GM19043 (cell line): ENCODE results near the gene SEC61A2.

Experiments used
- ATAC-seq: cut with Tn5 transposase; IDR thresholded peaks from one replicate; pipeline ENCODE4 v1.9.1; 2021; ENCODE audit warnings: low read depth; ENCODE audit not compliant: unreplicated experiment

The SEC61A2 gene

DNA sequence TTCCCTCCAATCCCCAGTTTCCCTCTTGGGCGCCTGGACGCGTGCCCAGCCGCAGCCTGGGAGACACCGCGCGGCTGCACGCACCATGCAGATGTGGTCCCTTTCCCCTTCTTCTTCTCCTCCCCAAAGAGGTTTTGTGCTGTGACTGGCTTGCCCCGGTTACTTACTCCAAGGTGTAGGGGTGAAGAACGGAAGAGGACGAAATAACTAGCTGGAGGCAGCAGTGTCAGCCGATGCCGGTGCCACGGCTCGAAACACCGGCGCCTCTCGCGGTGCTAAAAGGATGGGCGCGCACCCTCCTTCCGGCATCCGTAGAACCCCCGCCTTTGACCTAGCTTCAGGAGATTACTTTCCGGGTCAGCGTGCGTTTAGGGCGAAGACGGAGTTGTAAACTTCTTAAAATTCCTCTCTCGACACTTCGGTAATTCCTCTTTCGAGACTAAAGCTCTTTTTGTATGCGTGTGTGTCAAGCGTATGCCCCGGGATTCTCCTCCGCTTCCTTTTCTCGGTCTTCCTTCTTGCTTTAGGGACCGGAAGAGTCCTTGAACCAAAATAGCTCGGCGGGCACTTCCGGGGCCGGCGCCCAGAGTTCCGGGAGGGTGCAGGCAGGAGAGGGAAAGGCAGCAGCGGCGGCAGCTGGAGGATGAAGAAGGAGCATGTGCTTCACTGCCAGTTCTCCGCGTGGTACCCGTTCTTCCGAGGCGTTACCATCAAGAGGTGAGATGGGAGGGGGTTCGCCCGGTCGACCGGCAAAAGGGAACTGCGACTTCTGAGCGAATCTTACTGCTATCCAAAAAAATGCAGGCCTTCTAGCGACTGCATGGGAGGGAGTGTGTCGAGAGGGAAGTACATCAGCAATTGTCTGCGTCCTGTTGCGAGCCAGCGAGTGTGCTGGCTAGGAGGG is 66.4 kb downstream of the SEC61A2 start, which contains the start of the genes CDC123 and NUDT5:
Gene CDC123, plus strand, starts transcription at position 586 of the 904 bp plus-strand sequence. Its CDS starts 58 bp downstream, at position 644.
Gene NUDT5, minus strand, starts transcription at position 289 of the 904 bp plus-strand sequence. CDS start 9,600 bp downstream, outside the sequence.
- peak; percentile 89 for ATAC-seq

DNA sequence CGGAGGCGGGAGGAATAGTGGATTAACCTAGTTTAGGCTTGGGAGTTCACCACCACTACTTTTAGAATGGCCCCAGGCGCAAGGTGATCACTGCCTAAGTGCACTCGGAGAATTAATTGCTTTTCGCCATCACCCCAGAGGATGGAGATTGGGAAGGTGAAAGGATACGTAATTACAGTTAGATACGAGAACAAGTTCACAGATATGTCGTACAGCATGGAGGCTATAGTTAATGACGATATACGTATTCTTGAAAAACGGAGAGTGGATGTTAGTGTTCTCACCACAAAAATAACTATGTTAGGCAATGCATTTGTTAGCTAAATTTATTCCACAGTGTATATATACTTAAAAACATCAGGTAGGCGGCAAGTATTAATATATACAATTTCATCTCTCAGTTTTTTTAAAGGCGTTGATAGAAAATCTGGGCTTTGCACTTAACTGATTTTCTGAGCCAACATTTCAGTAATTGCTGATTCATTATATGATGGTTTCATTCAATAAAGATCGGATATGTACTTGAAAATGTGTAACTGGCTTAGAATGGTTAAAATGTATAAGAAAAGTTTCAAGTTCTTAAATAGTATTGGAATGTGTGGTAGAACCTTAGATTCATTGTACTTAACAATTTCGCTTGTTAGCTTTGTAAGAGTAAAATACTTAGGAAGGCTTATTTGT is 67.2 kb downstream of the SEC61A2 start:
- ATAC-seq: no peak

DNA sequence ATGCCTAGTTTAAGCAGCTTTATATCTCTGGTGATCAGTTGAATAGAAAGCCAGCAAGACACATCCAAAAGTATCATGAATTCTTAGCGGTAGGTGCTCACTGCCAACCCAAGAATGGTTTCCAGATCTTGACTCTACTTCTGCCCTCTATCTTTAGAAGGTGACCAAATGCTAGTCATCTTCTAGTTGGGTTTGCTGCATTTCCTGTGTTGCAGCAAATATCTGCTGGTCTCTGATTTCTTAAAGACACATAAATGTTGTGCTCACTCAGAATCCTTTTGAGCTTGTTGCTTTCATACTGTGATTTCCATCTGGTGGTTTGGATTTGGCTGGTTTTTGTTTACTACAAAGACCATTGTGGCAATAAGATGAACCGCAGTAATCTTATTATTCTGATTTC is 68.7 kb downstream of the SEC61A2 start:
- no peak for ATAC-seq

DNA sequence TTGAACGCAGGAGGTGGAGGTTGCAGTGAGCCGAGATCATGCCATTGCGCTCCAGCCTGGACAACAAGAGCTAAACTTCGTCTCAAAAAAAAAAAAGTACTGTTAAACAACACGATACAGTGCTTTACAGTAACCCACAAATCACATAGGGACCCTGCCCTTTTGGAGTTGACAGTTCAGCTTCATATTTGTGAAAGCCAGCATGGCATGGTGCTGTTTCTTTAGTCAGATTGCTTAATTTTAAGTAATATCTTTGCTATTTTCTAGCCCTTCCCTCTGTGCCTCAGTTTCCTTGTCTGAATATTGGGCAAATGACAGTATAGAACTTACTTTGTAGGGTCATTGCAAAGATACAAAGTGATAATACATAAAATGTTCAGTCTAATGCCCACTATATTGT is 71.4 kb downstream of the SEC61A2 start:
- ATAC-seq: no peak

DNA sequence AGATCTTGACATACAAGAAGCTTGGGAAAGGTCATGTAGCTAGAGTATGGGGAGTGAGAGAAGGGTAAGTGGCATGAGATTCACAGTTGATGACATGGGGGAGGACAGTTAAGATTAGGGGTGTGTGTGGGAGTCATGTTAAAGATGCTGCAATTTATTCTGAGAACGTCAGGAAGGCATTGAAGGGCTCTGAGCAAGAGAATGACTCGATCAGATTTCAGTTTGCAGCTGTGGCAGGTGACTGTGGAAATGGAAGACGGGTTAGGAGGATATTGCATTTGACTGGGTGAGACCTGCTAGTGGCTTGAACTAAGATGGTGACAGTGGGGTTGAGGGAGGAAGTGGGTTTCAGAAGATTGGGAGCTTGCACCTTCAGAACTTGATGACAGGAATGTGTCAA is 72.1 kb downstream of the SEC61A2 start:
- no peak for ATAC-seq

DNA sequence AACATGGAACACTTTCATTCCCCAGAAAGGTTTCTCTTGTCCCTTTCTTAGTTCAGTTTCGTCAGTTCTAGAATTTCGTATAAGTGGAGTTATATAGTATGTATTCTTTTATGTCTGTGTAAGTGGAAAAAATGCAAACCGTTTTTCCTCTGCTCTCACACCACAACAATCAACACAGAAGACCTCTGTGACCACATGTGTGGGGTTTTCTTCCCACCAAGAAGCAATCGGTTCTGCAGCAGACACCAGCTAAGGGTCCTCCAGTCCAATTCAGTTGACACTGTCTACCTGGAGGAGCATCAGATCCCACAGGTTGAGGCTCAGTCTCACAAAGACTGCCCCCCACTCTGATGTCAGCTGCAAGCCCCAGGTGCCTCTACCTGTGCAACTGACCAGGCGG is 72.7 kb downstream of the SEC61A2 start:
- no peak for ATAC-seq

DNA sequence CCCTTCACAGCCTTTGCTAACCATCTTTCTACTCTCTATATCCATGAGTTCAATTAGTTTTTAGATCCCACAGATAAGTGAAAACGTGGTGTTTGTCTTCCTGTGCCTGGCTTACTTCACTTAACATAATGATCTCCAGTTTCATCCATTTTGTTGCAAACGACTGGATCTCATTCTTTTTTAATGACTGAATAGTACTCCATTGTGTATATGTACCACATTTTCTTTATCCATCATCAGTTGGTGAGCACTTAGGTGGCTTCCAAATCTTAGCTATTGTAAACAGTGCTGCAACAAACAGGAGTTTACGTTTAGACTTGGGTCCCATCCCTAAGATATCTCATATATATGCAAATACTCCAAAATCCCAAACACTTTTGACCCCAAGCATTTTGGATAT is 75.6 kb downstream of the SEC61A2 start:
- no peak for ATAC-seq

DNA sequence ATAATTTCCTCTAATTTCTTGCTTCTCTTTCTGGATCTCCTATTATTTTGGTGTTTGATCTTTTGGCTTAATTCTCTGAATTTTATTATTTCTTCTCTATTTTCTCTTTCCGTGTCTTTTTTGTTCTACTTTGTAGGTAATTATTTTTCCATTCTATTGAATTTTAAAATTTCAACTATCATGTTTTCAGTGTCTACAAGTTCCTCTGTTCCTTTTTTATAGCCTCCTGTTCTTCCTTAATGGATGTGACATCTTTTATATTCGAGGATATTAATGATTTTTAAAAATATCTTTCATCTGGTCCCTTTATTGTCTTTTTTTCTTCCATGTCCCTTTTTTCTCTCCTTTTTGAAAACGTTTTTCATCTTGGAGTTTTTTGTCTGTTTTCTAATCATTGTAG is 77.6 kb downstream of the SEC61A2 start:
- ATAC-seq: no peak

DNA sequence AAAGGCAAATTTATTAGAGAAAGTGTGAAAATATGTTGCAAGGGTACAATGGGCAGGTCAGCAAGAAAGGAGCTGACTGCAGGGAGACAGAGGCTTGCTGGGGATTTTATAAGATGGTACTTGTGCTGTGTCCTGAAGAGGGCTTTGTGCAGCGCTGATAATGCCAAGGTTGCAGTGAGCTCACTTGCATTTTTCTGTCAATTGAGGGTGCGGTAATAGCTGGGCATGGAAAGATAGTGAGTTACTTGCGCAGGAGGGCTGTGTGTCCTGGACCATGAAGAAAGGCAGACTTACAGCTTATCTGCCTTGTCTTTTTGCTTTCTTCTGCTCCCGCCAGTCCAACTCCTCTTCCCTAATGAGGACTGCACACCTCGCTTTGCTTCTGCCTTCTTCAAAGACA is 79.0 kb downstream of the SEC61A2 start:
- ATAC-seq: no peak

DNA sequence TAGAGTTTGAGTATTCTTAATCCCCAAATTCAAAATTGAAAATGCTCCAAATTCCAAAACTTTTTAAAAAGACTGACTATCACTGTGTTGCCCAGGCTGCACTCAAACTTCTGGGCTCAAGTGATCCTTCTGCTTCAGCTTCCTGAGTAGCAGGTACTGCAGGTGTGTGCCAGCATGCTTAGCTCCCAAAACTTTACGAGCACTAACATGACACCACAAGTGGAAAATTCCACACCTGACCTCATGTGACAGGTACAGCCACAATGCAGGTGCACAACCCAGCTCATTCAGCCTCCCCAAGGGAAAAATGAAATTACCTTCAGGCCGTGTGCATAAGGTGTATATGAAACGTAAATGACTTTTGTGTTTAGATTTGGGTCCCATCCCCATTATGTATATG is 83.0 kb downstream of the SEC61A2 start:
- no peak for ATAC-seq

DNA sequence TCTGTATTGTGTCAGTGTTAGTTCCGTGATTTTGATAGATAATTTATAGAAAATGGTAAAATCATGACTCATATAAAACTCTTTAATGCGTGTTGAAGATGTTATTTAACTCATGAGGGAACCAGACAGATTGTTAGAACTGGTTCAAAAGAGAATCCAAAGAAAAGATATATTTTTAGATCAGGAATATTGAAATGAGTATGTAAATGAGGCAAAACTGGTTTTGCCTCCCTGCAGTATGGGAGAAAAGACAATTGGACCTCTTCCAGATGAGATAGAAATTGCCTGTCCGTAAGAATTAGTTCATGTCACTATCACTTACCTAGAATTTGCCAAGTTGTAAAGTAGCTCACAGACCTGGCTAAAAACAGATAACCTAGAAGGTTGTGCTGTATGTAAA is 84.1 kb downstream of the SEC61A2 start:
- no peak for ATAC-seq

DNA sequence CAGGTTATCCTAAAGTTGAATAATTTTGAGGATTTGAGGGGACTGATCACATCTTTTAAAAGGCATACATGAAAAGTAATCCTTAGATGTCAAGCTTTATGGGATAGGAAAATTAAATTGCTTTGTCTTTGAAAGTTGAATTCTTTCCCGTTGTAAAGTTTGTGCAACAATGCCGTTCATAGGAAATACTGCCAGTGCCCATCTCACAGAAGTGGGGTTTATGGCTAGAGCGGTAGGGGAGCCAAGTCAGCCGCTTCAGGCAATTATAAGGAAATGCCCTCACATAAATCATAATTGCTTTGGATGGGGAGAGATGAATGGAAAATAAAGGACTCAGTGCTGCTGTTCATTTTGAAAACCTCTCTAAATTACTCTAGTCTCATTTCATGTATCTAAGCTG is 84.6 kb downstream of the SEC61A2 start:
- ATAC-seq: no peak

DNA sequence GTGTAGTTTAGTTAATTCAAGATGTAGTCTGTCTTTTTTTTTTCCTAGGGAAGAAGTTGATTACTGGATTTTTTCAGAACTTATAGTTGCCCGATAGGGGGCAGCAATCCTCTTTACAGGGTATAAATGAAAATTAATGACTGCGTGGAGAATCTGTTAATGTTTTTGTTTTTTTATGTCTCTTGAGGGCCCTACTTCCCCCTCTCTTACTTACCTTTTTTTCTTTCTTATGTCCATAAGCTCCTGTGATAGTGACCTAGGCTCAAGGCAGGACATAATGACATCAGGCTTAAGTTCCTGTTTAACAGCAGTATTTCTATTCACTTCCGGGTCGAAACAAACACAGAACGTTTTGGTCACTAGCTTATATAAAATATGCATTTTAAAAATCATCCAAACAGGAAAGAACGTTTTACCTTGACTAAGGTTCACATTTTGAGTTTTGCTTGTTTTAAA is 85.3 kb downstream of the SEC61A2 start:
- no peak for ATAC-seq
